Fibroblast of villous mesenchyme (primary cell): ENCODE results near the gene NUBP2. TPM values are rescaled to one million over a fixed set of nuclear protein-coding genes. Genes with fewer than 3 reads are reported as not detected.

Experiments
- DNase-seq: peaks from one replicate; pipeline ENCODE4 v3.0.0-alpha.2; 2010; ENCODE audit warnings: low read depth
- H3K4me3 ChIP-seq: 2 replicates; pipeline ENCODE4 v1.5.1; 2011; ENCODE audit warnings: low read depth, mild to moderate bottlenecking, low read length
- CTCF ChIP-seq: IDR thresholded peaks from 2 replicates; pipeline ENCODE4 v1.5.1; 2012; ENCODE audit warnings: low read depth, mild to moderate bottlenecking, low read length; ENCODE audit not compliant: insufficient read depth
- total RNA-seq: library from RNA; depleted of rRNA; stranded (reverse); fragments of >200 nt; gene quantifications from 2 replicates; pipeline ENCODE4 v1.2.3, GENCODE V29; 2012

The NUBP2 gene
- total RNA-seq, 1 donor: 54.8 TPM

GRCh38 chr16:1764971-1765370, 17.8 kb upstream of the NUBP2 start:
- TF ChIP-seq CTCF: no peak
- no peak overlapping the region for H3K4me3 ChIP-seq
- DNase-seq: no peak

GRCh38 chr16:1765826-1766225, 16.9 kb upstream of the NUBP2 start:
- TF ChIP-seq CTCF: no peak
- DNase-seq: no peak
- no peak overlapping the region for H3K4me3 ChIP-seq

- no peak for DNase-seq
- H3K4me3 ChIP-seq: no peak overlapping the region
- TF ChIP-seq CTCF: no peak
Measured at GRCh38 chr16:1766231-1766630, 16.5 kb upstream of the NUBP2 start.

GRCh38 chr16:1766701-1767100, 16.1 kb upstream of the NUBP2 start:
- DNase-seq: no peak
- no peak overlapping the region for H3K4me3 ChIP-seq
- no peak for TF ChIP-seq CTCF

- no peak overlapping the region for H3K4me3 ChIP-seq
- DNase-seq: no peak
- TF ChIP-seq CTCF: no peak
Measured at GRCh38 chr16:1767116-1767994, 15.4 kb upstream of the NUBP2 start.

GRCh38 chr16:1768061-1768766, 14.5 kb upstream of the NUBP2 start:
- TF ChIP-seq CTCF: no peak
- no peak overlapping the region for H3K4me3 ChIP-seq
- DNase-seq: no peak
